Spleen (tissue), 7 donors: ENCODE data around the gene LHB.

ENCODE experiments used
- CTCF ChIP-seq, 11 experiments: fragments of 200-600 bp in 7 of 11; fragments of 450-650 bp in 4 of 11; sonication (generic) in 4 of 11; IDR thresholded peaks in 8 of 11; conservative IDR thresholded peaks in 3 of 11; 1 replicate in 7 of 11; 2 replicates in 4 of 11; pipeline versions ENCODE4 v1.4.0 to v1.8.0; 2016 to 2021; ENCODE audit warnings: antibody characterized with exemption in 11 of 11, inconsistent platforms in 4 of 11, mild to moderate bottlenecking in 1 of 11
- POLR2A ChIP-seq, 3 donors: fragments of 450-650 bp; IDR thresholded peaks; one replicate each; pipeline ENCODE4 v1.5.1; 2017; ENCODE audit warnings: antibody characterized with exemption in 3 of 3, mild to moderate bottlenecking in 1 of 3
- donor health status: DM: no; HTN: no; CAD: no; lungs with moderate emphysema.
- donor health status: DM: no; HTN: no; CAD: no.
- donor health status: DM: no; HTN: no; CAD: no.

GRCh38 chr19:49058562-49058961, 41.7 kb upstream of the LHB start:
- no peak for TF ChIP-seq CTCF (IDR thresholded peaks at IDR 0.05 in 8 of 11, conservative IDR thresholded peaks at IDR 0.05 in 3 of 11)
- TF ChIP-seq POLR2A (IDR thresholded peaks at IDR 0.05) = no peak
